HepG2 (cell line): ENCODE measurements around the gene ZNF581. TPM values are rescaled to one million over a fixed set of nuclear protein-coding genes. Genes with fewer than 3 reads are reported as not detected.
A peak's percentile ranks its signal among the peaks of the same experiment; 100 is the strongest.

Source experiments
- ATAC-seq: fragments of 200-7000 bp; cut with Tn5 transposase; 3 replicates; pipeline ENCODE4 v1.9.1; 2020; ENCODE audit warnings: mild to moderate bottlenecking, moderate library complexity
- BruUV-seq: library from RNA; stranded (reverse); fragments of 400-500 nt; replicated peaks from 2 replicates; lab custom pipeline; 2021; lab: Mats Ljungman, UMichigan
- CTCF ChIA-PET: fragments of 300-600 bp; formaldehyde crosslinking; extraction: SDS; loops from one replicate; lab custom pipeline; 2021; ENCODE audit warnings: low total read pairs, inconsistent platforms, low intra/inter-chr PET ratio; lab: Yijun Ruan, JAX
- POLR2A ChIA-PET: fragments of 350-600 bp; sonication (Branson Sonifier 250); formaldehyde crosslinking; loops from one replicate; lab custom pipeline; 2020; ENCODE audit warnings: antibody characterized with exemption, inconsistent platforms; lab: Yijun Ruan, JAX
- DNase-seq: peaks from one replicate; pipeline ENCODE4 v3.0.0-alpha.2; 2015; ENCODE audit warnings: low spot score
- FAIRE-seq: peaks from 3 replicates; lab custom pipeline; 2011; peaks lifted over from hg19 to GRCh38; lab: Jason Lieb, UNC
- H2AFZ ChIP-seq: one replicate; pipeline ENCODE4 v1.6.1; 2011; ENCODE audit warnings: low read length, inconsistent platforms
- H3K27ac ChIP-seq: fragments of 300-600 bp; 3 replicates; pipeline ENCODE4 v1.8.0; 2011; ENCODE audit warnings: mixed run types, mild to moderate bottlenecking, mixed read lengths, low read length, inconsistent platforms; ENCODE audit not compliant: insufficient read depth; ENCODE audit errors: extremely low read length
- H3K27me3 ChIP-seq, 2 experiments: fragments of 200-600 bp in 1 of 2; 2 replicates in 1 of 2; 3 replicates in 1 of 2; pipeline versions ENCODE4 v1.6.0 to v1.8.0; 2011; ENCODE audit warnings: low read length in 2 of 2, mild to moderate bottlenecking in 2 of 2, moderate library complexity in 2 of 2, inconsistent platforms in 1 of 2; ENCODE audit not compliant: insufficient read depth in 2 of 2, control insufficient read depth in 1 of 2
- H3K36me3 ChIP-seq, 2 experiments: fragments of 200-600 bp in 1 of 2; replicated peaks in 1 of 2; 2 replicates in 1 of 2; 3 replicates in 1 of 2; pipeline versions ENCODE4 v1.5.1 to v1.8.0; 2011; ENCODE audit warnings: low read length in 2 of 2, inconsistent platforms in 1 of 2; ENCODE audit not compliant: insufficient read depth in 2 of 2, control insufficient read depth in 1 of 2
- H3K4me1 ChIP-seq: 2 replicates; pipeline ENCODE4 v1.5.1; 2012; ENCODE audit warnings: low read length, inconsistent platforms; ENCODE audit not compliant: insufficient read depth
- H3K4me2 ChIP-seq: 2 replicates; pipeline ENCODE4 v1.6.0; 2011; ENCODE audit warnings: low read depth, low read length, inconsistent platforms
- H3K4me3 ChIP-seq, 3 experiments: fragments of 200-600 bp in 1 of 3; sonication (generic), shearing (Covaris generic) in 1 of 3; replicated peaks in 1 of 3; 2 replicates each; pipeline ENCODE4 v1.5.1; 2011 to 2016; ENCODE audit warnings: low read length in 3 of 3, inconsistent platforms in 2 of 3, low read depth in 2 of 3, mild to moderate bottlenecking in 2 of 3, control low read depth in 1 of 3, mixed read lengths in 1 of 3; ENCODE audit not compliant: insufficient read depth in 1 of 3
- H3K79me2 ChIP-seq: one replicate; pipeline ENCODE4 v1.6.1; 2011; ENCODE audit warnings: low read length, inconsistent platforms; ENCODE audit not compliant: insufficient read depth
- H3K9ac ChIP-seq: 2 replicates; pipeline ENCODE4 v1.6.0; 2011; ENCODE audit warnings: mild to moderate bottlenecking, low read depth, low read length, inconsistent platforms; ENCODE audit not compliant: insufficient read depth
- H3K9me3 ChIP-seq: 2 replicates; pipeline ENCODE4 v1.5.1; 2012; ENCODE audit warnings: mild to moderate bottlenecking, low read length
- H4K20me1 ChIP-seq: 2 replicates; pipeline ENCODE4 v1.6.0; 2011; ENCODE audit warnings: inconsistent platforms, mild to moderate bottlenecking, low read length, moderate library complexity; ENCODE audit not compliant: insufficient read depth
- AGO2 ChIP-seq: fragments of 200-400 bp; formaldehyde crosslinking; optimal IDR thresholded peaks from 2 replicates; pipeline ENCODE3; 2017; ENCODE audit warnings: mild to moderate bottlenecking, low read depth, low read length, moderate library complexity
- ATF4 ChIP-seq, 2 experiments: fragments of 450-650 bp in 1 of 2; sonication (generic) in 1 of 2; formaldehyde crosslinking; IDR thresholded peaks; 2 replicates each; pipeline versions ENCODE4 v1.5.0 to v1.8.0; 2020 to 2022; ENCODE audit warnings: mild to moderate bottlenecking in 1 of 2, missing genetic modification reagents in 1 of 2
- CEBPZ ChIP-seq: IDR thresholded peaks from 2 replicates; pipeline ENCODE4 v1.6.1; 2012; ENCODE audit warnings: low read length, improper control_type of control experiment
- DMAP1 ChIP-seq: IDR thresholded peaks from 2 replicates; pipeline ENCODE4 v1.6.1; 2016
- NKX3-1 ChIP-seq: sonication (generic); formaldehyde crosslinking; IDR thresholded peaks from 2 replicates; pipeline ENCODE4 v1.5.0; 2020; ENCODE audit warnings: missing genetic modification reagents
- ZC3H13 ChIP-seq: sonication (generic); formaldehyde crosslinking; IDR thresholded peaks from 2 replicates; pipeline ENCODE4 v1.8.1; 2023; ENCODE audit warnings: mild to moderate bottlenecking, missing genetic modification reagents, moderate library complexity
- ZFYVE20 ChIP-seq: sonication (generic); formaldehyde crosslinking; IDR thresholded peaks from 2 replicates; pipeline ENCODE4 v1.8.0; 2023; ENCODE audit warnings: low read depth, mild to moderate bottlenecking, moderate library complexity, missing genetic modification reagents, borderline replicate concordance
- ZNF576 ChIP-seq: sonication (generic); formaldehyde crosslinking; IDR thresholded peaks from 2 replicates; pipeline ENCODE4 v1.4.0; 2020; ENCODE audit warnings: mild to moderate bottlenecking, missing genetic modification reagents
- WGBS: methylation state at CpG from one replicate; pipeline ENCODE4 v1.1.6; 2017; ENCODE audit warnings: low lambda C conversion rate; 5-methylcytosine and 5-hydroxymethylcytosine counted together
- in situ Hi-C: cut with HindIII; loops from 2 replicates; pipeline ENCODE4 v1.10.0; 2017; ENCODE audit warnings: low pct_unique_long_range_greater_than_20kb; ENCODE audit not compliant: extremely low pct_ligation_motif_present
- intact Hi-C: fragments of 100-400 bp; cut with micrococcal nuclease; formaldehyde crosslinking; loops from one replicate; pipeline ENCODE4 v1.10.0; 2022; ENCODE audit not compliant: unreplicated experiment
- polyA plus RNA-seq, 8 experiments: library from polyadenylated mRNA; depleted of rRNA in 3 of 8; stranded (reverse) in 7 of 8; unstranded in 1 of 8; fragments of >200 nt; fragmentation: Illumina TruSeq in 4 of 8; extraction: Trizol in 4 of 8; gene quantifications; 2 replicates each; pipeline versions ENCODE4 v1.2.1 to v1.2.3, GENCODE V29; 2011 to 2016; ENCODE audit warnings: low read depth in 4 of 8, missing spikeins in 1 of 8, mixed read lengths in 1 of 8; ENCODE audit not compliant: insufficient read depth in 1 of 8
- total RNA-seq, 5 experiments: library from RNA; depleted of rRNA; stranded (reverse); fragments of >200 nt; fragmentation: Illumina TruSeq; extraction: Trizol; gene quantifications; 2 replicates each; pipeline ENCODE4 v1.2.3, GENCODE V29; 2016; ENCODE audit warnings: low read depth in 1 of 5

Gene ZNF581
- total and polyA plus RNA-seq, 2 of the 13 experiments (the other 11 are each of a cell fraction or from before 2014, with no cell fraction given), result 19.6 to 49.5 TPM

- H3K36me3 ChIP-seq, result peaks cover 2 to 5% of the 10 kb centered on the region in 2 experiments; a peak in 1 of 5 replicates
- WGBS, result 98% methylated on average over 23 of the region's 38 CpGs
These were observed 27.0 kb upstream of the ZNF581 start for GRCh38 chr19:55616395-55616875.

GRCh38 chr19:55617426-55617825, 26.0 kb upstream of the ZNF581 start:
- CTCF ChIA-PET, result no interaction called here
- ATAC-seq, result no peak
- intact Hi-C loops, result no loop called here
- no peak for FAIRE-seq
- peaks cover 2 to 5% of the 10 kb centered on the region in 2 experiments; a peak in 1 of 5 replicates for H3K36me3 ChIP-seq
- WGBS, result 92% methylated on average over 8 of the region's 8 CpGs
- H3K27ac ChIP-seq, result no peak overlapping the region
- TF ChIP-seq ZFYVE20 (CRISPR knock-in tag) (no peak), CEBPZ (no peak), DMAP1 (CRISPR knock-in tag) (no peak), ATF4 (CRISPR knock-in tag; IDR thresholded peaks at IDR 0.05) (no peak), NKX3-1 (CRISPR knock-in tag) (no peak)
- TF ChIP-seq, all 625 proteins: peak for 0
- peaks cover 9% of the 10 kb centered on the region for H3K4me1 ChIP-seq
- no peaks in the 10 kb centered on the region for H3K27me3 ChIP-seq
- no peaks in the 10 kb centered on the region for H3K79me2 ChIP-seq
- H3K4me2 ChIP-seq, result no peak overlapping the region
- no peak overlapping the region for H3K9ac ChIP-seq
- H3K4me3 ChIP-seq, result no peak overlapping the region
- no peak overlapping the region for H2AFZ ChIP-seq
- POLR2A ChIA-PET, result no interaction called here
- in situ Hi-C loops, result no loop called here
- BruUV-seq, result no TSS peak
- no peak for DNase-seq
- no peaks in the 10 kb centered on the region for H3K9me3 ChIP-seq
- H4K20me1 ChIP-seq, result no peaks in the 10 kb centered on the region

More at GRCh38 chr19:55616395-55616875, 27.0 kb upstream of the ZNF581 start:
- intact Hi-C loops, result no loop called here
- Histone ChIP-seq H3K9ac (no peak overlapping the region), H3K27me3 (no peaks in the 10 kb centered on the region), H3K27ac (no peak overlapping the region), H4K20me1 (no peaks in the 10 kb centered on the region), H3K4me3 (no peak overlapping the region), H3K9me3 (no peaks in the 10 kb centered on the region), H2AFZ (no peak overlapping the region), H3K4me1 (peaks cover 8% of the 10 kb centered on the region), H3K79me2 (no peaks in the 10 kb centered on the region), H3K4me2 (no peak overlapping the region)
- no peak for DNase-seq
- CTCF ChIA-PET, result no interaction called here
- no peak; the same call in 2 of the 3 replicates for ATAC-seq
- in situ Hi-C loops, result no loop called here
- no peak for FAIRE-seq
- TF ChIP-seq ZNF576 (CRISPR knock-in tag) (no peak), ZC3H13 (peak; percentile 67; the same call in 1 of the 2 replicates), AGO2 (peak; percentile 46)
- no TSS peak for BruUV-seq
- POLR2A ChIA-PET, result no interaction called here
